Large intestine (tissue), 3 donors: ENCODE results near the gene KANSL1. TPM values are rescaled to one million over a fixed set of nuclear protein-coding genes. Genes with fewer than 3 reads are reported as not detected.
A peak's percentile ranks its signal among the peaks of the same experiment; 100 is the strongest.

ENCODE experiments used
- DNase-seq, 2 donors: peaks; one replicate each; pipeline versions ENCODE4 v3.0.0 to v3.0.0-alpha.2; 2013
- H3K27ac ChIP-seq: one replicate; pipeline ENCODE4 v1.5.1; 2013; ENCODE audit warnings: low read length
- H3K27me3 ChIP-seq: 2 replicates; pipeline ENCODE4 v1.6.1; 2013; ENCODE audit warnings: low read length; ENCODE audit not compliant: control insufficient read depth, insufficient read depth
- H3K36me3 ChIP-seq: 2 replicates; pipeline ENCODE4 v1.6.1; 2013; ENCODE audit warnings: low read length; ENCODE audit not compliant: control insufficient read depth, insufficient read depth
- H3K4me1 ChIP-seq: one replicate; pipeline ENCODE4 v1.6.1; 2013; ENCODE audit warnings: low read length; ENCODE audit not compliant: control insufficient read depth, insufficient read depth
- H3K4me3 ChIP-seq: one replicate; pipeline ENCODE4 v1.5.1; 2013; ENCODE audit warnings: low read length
- H3K9me3 ChIP-seq: one replicate; pipeline ENCODE4 v1.6.1; 2013; ENCODE audit warnings: mild to moderate bottlenecking, low read depth, low read length, moderate library complexity; ENCODE audit not compliant: control insufficient read depth
- WGBS: methylation state at CpG from one replicate; pipeline ENCODE4 v1.1.5; 2013; ENCODE audit warnings: low lambda C conversion rate; ENCODE audit not compliant: insufficient coverage; 5-methylcytosine and 5-hydroxymethylcytosine counted together
- polyA plus RNA-seq: library from polyadenylated mRNA; unstranded; fragments of 120-200 nt; gene quantifications from one replicate; pipeline ENCODE4 v1.2.1, GENCODE V29; 2013

The KANSL1 gene
- polyA plus RNA-seq, 1 donor = 53.2 TPM

DNA sequence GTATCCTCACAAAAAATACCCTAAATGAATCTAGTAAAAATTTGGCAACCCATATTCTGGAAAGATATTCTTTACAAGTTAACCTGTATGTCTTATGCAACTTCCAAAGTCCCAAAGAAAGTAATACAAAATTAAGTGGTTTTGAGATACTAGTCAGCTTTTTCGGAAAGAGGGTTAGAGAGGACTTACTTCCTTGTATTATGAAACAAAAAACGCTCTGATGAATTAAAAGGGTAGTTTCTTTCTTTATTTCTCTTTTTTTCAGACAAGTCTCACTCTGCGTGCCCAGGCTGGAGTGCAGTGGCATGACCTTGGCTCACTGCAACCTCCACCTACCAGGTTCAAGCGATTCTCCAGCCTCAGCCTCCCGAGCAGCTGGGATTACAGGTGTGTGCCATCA is 51.6 kb downstream of the KANSL1 start:
- Histone ChIP-seq H3K4me3 (no peak overlapping the region), H3K27ac (no peak overlapping the region), H3K9me3 (no peaks in the 10 kb centered on the region), H3K36me3 (no peaks in the 10 kb centered on the region), H3K4me1 (peaks cover 12% of the 10 kb centered on the region), H3K27me3 (no peaks in the 10 kb centered on the region)
- no peak for DNase-seq
- 94% methylated on average over 3 of the region's 5 CpGs for WGBS

DNA sequence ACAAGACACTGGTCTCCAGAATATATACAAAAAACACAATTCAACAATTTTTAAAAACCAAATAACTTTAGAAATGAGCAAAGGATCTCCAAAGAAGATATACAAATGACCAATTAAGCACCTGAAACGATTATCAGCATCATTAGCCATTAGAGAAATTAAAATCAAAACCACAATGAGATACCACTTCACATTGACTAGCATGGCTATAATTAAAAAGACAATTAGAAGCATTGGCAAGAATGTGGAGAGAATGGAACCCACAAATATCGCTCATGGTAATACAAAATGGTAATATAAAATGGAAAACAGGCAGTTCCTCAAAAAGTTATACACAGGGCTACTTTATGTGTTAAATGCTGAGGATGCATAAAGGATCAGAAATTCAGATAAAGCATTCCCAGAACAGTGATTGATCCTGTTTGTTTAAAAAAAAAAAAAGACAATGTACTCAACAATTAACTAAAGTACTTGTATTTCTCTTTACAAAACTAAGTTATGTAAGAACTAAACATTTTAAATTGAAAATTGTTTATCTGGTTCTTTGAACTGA is 52.5 kb downstream of the KANSL1 start:
- no peaks in the 10 kb centered on the region for H3K27me3 ChIP-seq
- H3K27ac ChIP-seq = no peak overlapping the region
- DNase-seq = no peak
- H3K4me3 ChIP-seq = no peak overlapping the region
- peaks cover 12% of the 10 kb centered on the region for H3K4me1 ChIP-seq
- H3K9me3 ChIP-seq = no peaks in the 10 kb centered on the region
- 83% methylated on average over 2 of the region's 2 CpGs for WGBS
- no peaks in the 10 kb centered on the region for H3K36me3 ChIP-seq

- peaks cover 12% of the 10 kb centered on the region for H3K4me1 ChIP-seq
- peak in 1 of 2 donors; percentile 44 for DNase-seq
- H3K27me3 ChIP-seq = no peaks in the 10 kb centered on the region
- no peak overlapping the region for H3K4me3 ChIP-seq
- peak overlapping the region; percentile 61 for H3K27ac ChIP-seq
- H3K36me3 ChIP-seq = no peaks in the 10 kb centered on the region
- 77% methylated on average over 4 of the region's 5 CpGs for WGBS
- no peaks in the 10 kb centered on the region for H3K9me3 ChIP-seq
Observed at GRCh38 chr17:46139432-46140210, 53.6 kb downstream of the KANSL1 start.

DNA sequence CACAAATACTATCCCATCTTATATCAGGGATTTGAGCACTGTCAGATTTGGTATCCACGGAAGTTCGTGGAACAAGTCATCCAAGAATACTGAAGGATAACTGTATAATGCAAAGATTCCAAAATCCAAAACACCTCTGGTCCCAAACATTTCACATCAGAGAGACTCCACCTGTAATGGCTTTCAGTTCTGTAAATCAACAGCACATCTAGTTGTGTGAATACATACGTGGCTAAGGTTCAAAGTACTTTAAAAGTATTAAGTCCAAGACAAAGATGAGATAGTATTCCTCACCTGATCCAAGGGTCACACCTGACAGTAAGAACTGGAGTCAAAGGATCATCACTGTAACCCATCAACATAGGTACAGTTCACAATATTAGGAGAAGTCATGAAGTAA is 54.8 kb downstream of the KANSL1 start:
- DNase-seq = peak; percentile 52 to 90
- Histone ChIP-seq H3K27ac (peak overlapping the region; percentile 69), H3K9me3 (no peaks in the 10 kb centered on the region), H3K4me1 (peaks cover 12% of the 10 kb centered on the region), H3K36me3 (no peaks in the 10 kb centered on the region), H3K27me3 (no peaks in the 10 kb centered on the region), H3K4me3 (no peak overlapping the region)
- 54% methylated on average over 2 of the region's 3 CpGs for WGBS

DNA sequence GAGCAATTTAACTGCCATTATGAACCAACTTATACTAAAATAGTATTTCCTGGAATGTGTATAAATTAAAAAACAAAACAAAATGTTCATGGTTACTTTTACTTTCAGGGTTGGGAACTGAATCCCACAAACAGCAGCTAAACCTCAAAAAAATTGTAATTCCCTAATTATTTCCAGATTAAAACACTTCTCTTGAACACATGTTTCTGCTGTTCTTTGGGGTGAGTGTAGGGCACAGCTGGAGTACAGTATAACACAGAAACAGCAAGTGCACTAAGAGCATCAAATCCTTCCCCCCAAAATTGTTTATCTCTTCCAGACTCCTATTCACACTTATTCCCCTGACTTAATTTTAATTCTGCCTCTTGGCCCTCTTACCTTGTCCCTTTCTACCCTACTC is 56.4 kb downstream of the KANSL1 start:
- Histone ChIP-seq H3K9me3 (no peaks in the 10 kb centered on the region), H3K4me3 (no peak overlapping the region), H3K4me1 (peaks cover 12% of the 10 kb centered on the region), H3K27ac (no peak overlapping the region), H3K27me3 (no peaks in the 10 kb centered on the region), H3K36me3 (no peaks in the 10 kb centered on the region)
- no peak for DNase-seq

DNA sequence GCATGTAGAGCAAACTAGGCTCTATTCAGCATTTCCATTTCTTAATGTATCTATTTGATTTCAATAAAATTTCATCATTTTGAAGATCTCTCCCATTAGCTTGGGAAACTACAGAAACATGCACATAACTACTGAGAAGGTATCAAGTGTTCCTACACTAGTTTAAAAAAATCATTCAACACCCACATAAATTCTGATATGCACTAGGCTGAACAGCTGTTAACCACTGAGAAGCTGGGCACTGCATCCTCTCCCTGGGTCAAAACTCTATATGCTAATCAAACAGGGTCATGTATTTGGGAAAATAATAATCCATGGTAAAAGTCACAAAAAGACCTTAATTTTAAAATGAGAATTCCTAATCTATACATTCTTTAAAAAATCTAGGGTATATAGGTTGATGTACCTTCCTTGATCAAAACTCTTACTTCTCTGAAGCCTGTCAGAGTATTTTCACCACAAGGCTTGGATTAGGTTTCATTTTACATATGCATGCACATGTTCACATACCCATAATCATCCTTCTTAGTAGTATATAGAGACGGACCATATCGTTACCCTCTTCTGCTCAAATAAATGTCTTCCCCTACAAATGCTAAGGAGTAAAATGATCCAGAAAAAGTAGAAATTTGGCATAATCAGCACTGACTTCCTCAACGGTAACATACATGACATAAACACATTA is 57.2 kb downstream of the KANSL1 start:
- H3K36me3 ChIP-seq = no peaks in the 10 kb centered on the region
- 100% methylated on average over 1 of the region's 3 CpGs for WGBS
- no peak overlapping the region for H3K4me3 ChIP-seq
- H3K27me3 ChIP-seq = no peaks in the 10 kb centered on the region
- no peak overlapping the region for H3K27ac ChIP-seq
- H3K4me1 ChIP-seq = peaks cover 12% of the 10 kb centered on the region
- DNase-seq = no peak
- H3K9me3 ChIP-seq = no peaks in the 10 kb centered on the region

GRCh38 chr17:46135126-46135812 is 58.0 kb downstream of the KANSL1 start:
- WGBS = no CpG with 5 or more reads among the region's 4 CpGs
- no peak overlapping the region for H3K27ac ChIP-seq
- DNase-seq = no peak
- no peaks in the 10 kb centered on the region for H3K27me3 ChIP-seq
- H3K4me3 ChIP-seq = no peak overlapping the region
- H3K4me1 ChIP-seq = peaks cover 12% of the 10 kb centered on the region
- no peaks in the 10 kb centered on the region for H3K36me3 ChIP-seq
- no peaks in the 10 kb centered on the region for H3K9me3 ChIP-seq

DNA sequence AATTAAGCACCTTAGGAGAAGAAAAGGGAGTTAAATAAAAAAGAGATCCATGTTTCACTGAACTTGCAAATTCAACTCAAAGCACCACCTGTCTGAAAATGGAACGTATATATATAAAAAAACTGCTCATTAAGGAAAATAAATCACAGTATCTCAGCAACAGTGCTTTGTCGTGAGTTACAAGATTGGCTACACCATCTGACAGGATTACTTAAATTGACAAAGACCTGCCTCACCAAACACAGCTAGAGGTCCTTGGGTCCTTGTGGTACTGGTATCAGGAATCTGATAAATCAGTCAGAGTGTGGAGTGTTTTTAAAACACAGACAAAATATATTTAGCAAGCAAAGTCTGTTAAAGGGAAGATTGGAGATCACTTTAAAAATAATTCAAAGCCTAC is 63.9 kb downstream of the KANSL1 start:
- no peak for DNase-seq
- Histone ChIP-seq H3K4me3 (no peak overlapping the region), H3K36me3 (no peaks in the 10 kb centered on the region), H3K27ac (no peak overlapping the region), H3K27me3 (no peaks in the 10 kb centered on the region), H3K4me1 (no peaks in the 10 kb centered on the region), H3K9me3 (no peaks in the 10 kb centered on the region)
- WGBS = no CpG with 5 or more reads among the region's 2 CpGs

DNA sequence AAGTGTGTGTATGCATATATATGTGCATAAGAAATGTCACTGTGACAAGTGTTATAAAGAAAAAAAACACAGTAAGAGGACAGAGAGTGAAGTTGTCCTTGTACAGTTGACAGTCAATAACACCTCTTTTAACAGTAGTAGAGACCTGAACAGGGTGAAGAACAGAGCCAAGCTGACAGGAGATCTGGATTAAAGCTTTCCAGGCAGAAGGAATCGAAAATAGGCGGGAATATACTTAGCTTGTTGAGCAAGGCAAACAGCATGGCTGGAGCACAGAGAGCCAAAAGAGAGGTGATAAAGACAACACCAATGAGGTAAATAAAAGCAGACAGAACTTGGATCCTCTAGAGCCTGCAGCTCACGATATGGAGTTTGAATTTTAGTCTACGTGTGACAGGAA is 64.8 kb downstream of the KANSL1 start:
- Histone ChIP-seq H3K9me3 (no peaks in the 10 kb centered on the region), H3K4me3 (no peak overlapping the region), H3K4me1 (no peaks in the 10 kb centered on the region), H3K27me3 (no peaks in the 10 kb centered on the region), H3K27ac (no peak overlapping the region), H3K36me3 (no peaks in the 10 kb centered on the region)
- 79% methylated on average over 2 of the region's 4 CpGs for whole genome bisulfite sequencing
- DNase-seq = no peak

DNA sequence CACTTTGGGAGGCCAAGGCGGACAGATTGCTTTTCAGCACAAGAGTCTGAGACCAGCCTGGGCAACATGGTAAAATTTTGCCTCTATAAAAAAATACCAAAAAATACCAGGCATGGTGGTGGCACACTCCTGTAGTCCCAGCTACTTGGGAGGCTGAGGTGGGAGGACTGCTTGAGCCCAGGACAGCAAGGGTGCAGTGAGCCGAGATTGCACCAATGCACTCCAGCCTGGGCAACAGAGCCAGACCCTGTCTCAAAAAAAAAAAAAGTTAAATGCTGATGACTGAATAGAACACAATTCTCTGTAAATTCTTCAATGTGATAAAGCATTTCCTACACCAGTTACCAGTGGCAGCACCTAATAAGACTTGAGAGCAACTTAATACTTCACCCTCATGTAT is 65.7 kb downstream of the KANSL1 start:
- WGBS = no CpG with 5 or more reads among the region's 2 CpGs
- H3K27ac ChIP-seq = no peak overlapping the region
- no peaks in the 10 kb centered on the region for H3K27me3 ChIP-seq
- no peaks in the 10 kb centered on the region for H3K4me1 ChIP-seq
- no peak for DNase-seq
- H3K4me3 ChIP-seq = no peak overlapping the region
- no peaks in the 10 kb centered on the region for H3K9me3 ChIP-seq
- no peaks in the 10 kb centered on the region for H3K36me3 ChIP-seq
